Activated CD4-positive, alpha-beta memory T cell treated with anti-CD3 and anti-CD28 coated beads, Interleukin-2, amount 10 ng/mL, durations not matched to agents 7 days and 5 days (primary cell): ENCODE results near the gene SPOPL. TPM values are rescaled to one million over a fixed set of nuclear protein-coding genes. Genes with fewer than 3 reads are reported as not detected.
"Not testable (repeated sequence)": the region's sequence is repeated elsewhere in the genome, so short reads cannot be mapped to it uniquely, and the experiment has no call there.

ENCODE experiments used
- CTCF ChIA-PET: fragments of 350-600 bp; sonication (Branson Sonifier 250); formaldehyde crosslinking; loops from one replicate; lab custom pipeline; 2021; ENCODE audit warnings: antibody characterized with exemption, inconsistent platforms; lab: Charles Lee
- POLR2A ChIA-PET: fragments of 350-600 bp; sonication (Branson Sonifier 250); formaldehyde crosslinking; loops from one replicate; lab custom pipeline; 2021; ENCODE audit warnings: antibody characterized with exemption; lab: Charles Lee
- DNase-seq: peaks from one replicate; pipeline ENCODE4 v3.0.0-alpha.2; 2020
- H3K27ac Mint-ChIP-seq: one replicate; pipeline ENCODE4 v1.8.0; 2021; ENCODE audit warnings: mild to moderate bottlenecking, mixed read lengths
- H3K27me3 Mint-ChIP-seq: one replicate; pipeline ENCODE4 v1.8.0; 2021; ENCODE audit warnings: mixed read lengths
- H3K36me3 Mint-ChIP-seq: one replicate; pipeline ENCODE4 v1.8.0; 2021; ENCODE audit warnings: low read depth, mixed read lengths
- H3K4me1 Mint-ChIP-seq: one replicate; pipeline ENCODE4 v1.8.0; 2021; ENCODE audit warnings: mixed read lengths
- H3K4me3 Mint-ChIP-seq: one replicate; pipeline ENCODE4 v1.8.0; 2021; ENCODE audit warnings: mild to moderate bottlenecking, mixed read lengths
- H3K9me3 Mint-ChIP-seq: one replicate; pipeline ENCODE4 v1.8.0; 2021; ENCODE audit warnings: mixed read lengths
- total RNA-seq, 2 experiments: library from RNA; stranded (reverse); gene quantifications; one replicate each; pipeline ENCODE4 v1.2.3, GENCODE V29; 2021

Gene SPOPL
- total RNA-seq, 2 experiments from 2014 or later, result 16.0 to 16.1 TPM

DNA sequence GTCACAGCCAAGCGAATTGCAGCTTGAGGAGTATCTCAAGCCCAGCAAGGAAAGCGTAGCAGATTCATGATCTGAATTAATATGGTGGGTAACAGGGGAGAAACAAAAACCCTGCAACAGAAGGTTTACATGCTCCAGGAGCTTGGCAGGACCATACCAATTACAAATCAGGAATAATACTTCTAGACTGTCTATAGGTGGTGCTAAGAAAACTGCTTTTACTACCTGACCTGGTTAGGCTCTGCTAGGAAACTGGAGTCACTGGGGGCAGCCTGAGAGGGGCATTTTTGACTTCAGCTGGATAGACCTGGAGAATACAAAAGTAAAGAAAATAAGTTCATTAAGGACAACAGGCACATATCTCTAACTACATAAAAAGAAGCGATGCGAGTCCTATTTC is 24.6 kb upstream of the SPOPL start:
- Mint-ChIP-seq H3K27ac (no peak overlapping the region), H3K9me3 (no peaks in the 10 kb centered on the region), H3K27me3 (no peaks in the 10 kb centered on the region), H3K4me3 (no peak overlapping the region), H3K4me1 (no peaks in the 10 kb centered on the region), H3K36me3 (no peaks in the 10 kb centered on the region)
- CTCF ChIA-PET, result interaction anchor here (0.7 kb wide), 1 partner anchor 310 kb away, joined by 4 read pairs; no protein-coding TSS in a partner anchor
- POLR2A ChIA-PET, result no interaction called here
- no peak for DNase-seq

GRCh38 chr2:138482796-138483195 is 18.8 kb upstream of the SPOPL start:
- DNase-seq, H3K9me3 Mint-ChIP-seq, CTCF ChIA-PET, H3K27me3 Mint-ChIP-seq, H3K27ac Mint-ChIP-seq, POLR2A ChIA-PET, H3K4me1 Mint-ChIP-seq, H3K36me3 Mint-ChIP-seq, H3K4me3 Mint-ChIP-seq: not testable (repeated sequence)

DNA sequence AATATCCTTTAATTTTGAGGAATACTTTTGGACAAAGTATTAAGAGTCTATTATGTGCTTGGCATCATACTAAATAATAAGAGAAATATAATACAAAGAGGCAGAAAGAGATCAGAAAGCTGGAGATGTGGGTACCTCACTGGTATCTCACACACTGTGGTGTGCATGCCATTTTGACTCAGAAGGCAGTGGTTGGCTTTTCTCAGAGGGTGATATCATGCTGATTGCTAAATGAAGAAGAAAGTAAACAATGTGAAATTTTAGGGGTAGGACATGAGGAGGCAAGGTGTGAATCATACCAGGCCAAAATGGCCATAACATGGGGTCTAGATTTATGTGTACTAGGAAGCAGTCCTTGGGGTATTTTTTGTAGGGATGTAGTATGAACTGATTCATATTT is 16.6 kb upstream of the SPOPL start:
- DNase-seq, result no peak
- H3K4me3 Mint-ChIP-seq, result no peak overlapping the region
- H3K9me3 Mint-ChIP-seq, result no peaks in the 10 kb centered on the region
- H3K27me3 Mint-ChIP-seq, result no peaks in the 10 kb centered on the region
- H3K36me3 Mint-ChIP-seq, result no peaks in the 10 kb centered on the region
- H3K27ac Mint-ChIP-seq, result no peak overlapping the region
- no peaks in the 10 kb centered on the region for H3K4me1 Mint-ChIP-seq
- CTCF ChIA-PET, result no interaction called here
- POLR2A ChIA-PET, result no interaction called here

GRCh38 chr2:138486363-138487198 is 15.0 kb upstream of the SPOPL start:
- CTCF ChIA-PET, result no interaction called here
- H3K9me3 Mint-ChIP-seq, result no peaks in the 10 kb centered on the region
- H3K4me3 Mint-ChIP-seq, result no peak overlapping the region
- H3K4me1 Mint-ChIP-seq, result no peaks in the 10 kb centered on the region
- no peak overlapping the region for H3K27ac Mint-ChIP-seq
- no peaks in the 10 kb centered on the region for H3K36me3 Mint-ChIP-seq
- POLR2A ChIA-PET, result no interaction called here
- no peak for DNase-seq
- H3K27me3 Mint-ChIP-seq, result no peaks in the 10 kb centered on the region

DNA sequence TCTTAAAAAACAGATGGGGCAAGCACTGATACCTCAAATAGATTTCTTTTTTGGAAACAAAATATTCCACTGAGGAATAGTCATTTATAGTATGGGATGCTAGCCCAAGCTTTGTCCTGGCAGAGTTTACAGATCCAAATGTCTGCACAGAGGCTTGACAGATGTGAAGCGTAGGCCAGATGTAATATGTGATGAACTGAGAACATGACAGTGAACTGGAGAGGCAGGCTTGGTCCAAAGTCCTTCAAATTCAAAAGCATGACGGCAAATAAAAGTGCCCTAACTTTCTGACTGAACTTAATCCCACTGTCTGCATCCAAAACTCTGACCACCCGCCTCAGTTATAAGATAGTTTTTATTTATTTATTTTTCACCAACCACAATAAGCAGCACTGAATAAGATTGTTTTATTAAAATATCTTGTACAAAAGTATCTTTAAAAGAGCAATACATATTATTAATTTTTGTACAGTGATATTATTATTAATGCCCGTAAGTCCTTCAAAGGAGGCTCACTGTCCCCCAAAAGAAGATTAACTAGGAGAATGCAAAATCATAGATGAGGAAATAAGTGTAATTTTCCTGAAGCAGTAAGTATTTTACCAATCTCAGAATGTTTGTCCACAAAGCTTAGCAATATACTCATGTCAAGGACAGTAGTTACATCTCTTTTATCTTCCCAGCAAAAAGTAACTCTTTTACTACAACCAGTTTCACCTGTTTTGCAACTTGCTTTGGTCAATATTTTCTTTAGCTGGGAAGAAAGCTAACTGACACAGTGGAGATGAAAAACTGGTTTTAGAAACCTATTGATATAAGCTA is 10.7 kb upstream of the SPOPL start:
- H3K36me3 Mint-ChIP-seq, result no peaks in the 10 kb centered on the region
- no peaks in the 10 kb centered on the region for H3K27me3 Mint-ChIP-seq
- CTCF ChIA-PET, result no interaction called here
- no peaks in the 10 kb centered on the region for H3K4me1 Mint-ChIP-seq
- no peaks in the 10 kb centered on the region for H3K9me3 Mint-ChIP-seq
- H3K4me3 Mint-ChIP-seq, result no peak overlapping the region
- POLR2A ChIA-PET, result no interaction called here
- DNase-seq, result no peak
- no peak overlapping the region for H3K27ac Mint-ChIP-seq

DNA sequence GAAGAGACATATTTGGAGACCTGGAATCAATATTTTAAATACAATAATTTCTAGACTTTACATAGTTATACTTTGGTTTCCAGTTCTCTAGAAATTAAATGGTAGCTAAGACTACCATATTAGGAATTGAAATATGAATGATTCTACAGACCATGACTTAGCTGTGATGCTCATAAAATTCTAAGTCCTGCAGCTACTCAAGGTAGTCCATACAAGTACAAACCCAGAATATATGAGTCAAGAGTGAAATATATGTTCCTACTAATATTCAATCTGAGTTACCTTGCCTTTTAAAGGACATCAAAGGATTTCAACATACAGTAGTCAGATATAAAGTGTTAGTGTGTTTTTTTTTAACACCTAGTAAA is 10.1 kb upstream of the SPOPL start:
- Mint-ChIP-seq H3K27me3 (no peaks in the 10 kb centered on the region), H3K4me1 (no peaks in the 10 kb centered on the region), H3K27ac (no peak overlapping the region), H3K36me3 (no peaks in the 10 kb centered on the region), H3K9me3 (no peaks in the 10 kb centered on the region), H3K4me3 (no peak overlapping the region)
- no peak for DNase-seq
- ChIA-PET POLR2A (no interaction called here), CTCF (no interaction called here)

GRCh38 chr2:138492160-138492559 is 9.4 kb upstream of the SPOPL start:
- DNase-seq, result no peak
- ChIA-PET CTCF (no interaction called here), POLR2A (no interaction called here)
- H3K36me3 Mint-ChIP-seq, result no peaks in the 10 kb centered on the region
- no peak overlapping the region for H3K27ac Mint-ChIP-seq
- H3K4me1 Mint-ChIP-seq, result no peaks in the 10 kb centered on the region
- H3K4me3 Mint-ChIP-seq, result no peak overlapping the region
- H3K9me3 Mint-ChIP-seq, result no peaks in the 10 kb centered on the region
- H3K27me3 Mint-ChIP-seq, result no peaks in the 10 kb centered on the region

- POLR2A ChIA-PET, result no interaction called here
- H3K4me1 Mint-ChIP-seq, result no peaks in the 10 kb centered on the region
- CTCF ChIA-PET, result no interaction called here
- DNase-seq, result no peak
- H3K36me3 Mint-ChIP-seq, result no peaks in the 10 kb centered on the region
- H3K9me3 Mint-ChIP-seq, result no peaks in the 10 kb centered on the region
- H3K4me3 Mint-ChIP-seq, result no peak overlapping the region
- no peak overlapping the region for H3K27ac Mint-ChIP-seq
- no peaks in the 10 kb centered on the region for H3K27me3 Mint-ChIP-seq
Measured at GRCh38 chr2:138493334-138493733, 8.2 kb upstream of the SPOPL start.

- Mint-ChIP-seq H3K27me3 (no peaks in the 10 kb centered on the region), H3K27ac (no peak overlapping the region), H3K36me3 (no peaks in the 10 kb centered on the region), H3K4me3 (no peak overlapping the region), H3K9me3 (no peaks in the 10 kb centered on the region), H3K4me1 (no peaks in the 10 kb centered on the region)
- POLR2A ChIA-PET, result no interaction called here
- CTCF ChIA-PET, result no interaction called here
- DNase-seq, result no peak
Measured at GRCh38 chr2:138494265-138494966, 7.2 kb upstream of the SPOPL start.

GRCh38 chr2:138495384-138495783 is 6.2 kb upstream of the SPOPL start:
- CTCF ChIA-PET, result no interaction called here

DNA sequence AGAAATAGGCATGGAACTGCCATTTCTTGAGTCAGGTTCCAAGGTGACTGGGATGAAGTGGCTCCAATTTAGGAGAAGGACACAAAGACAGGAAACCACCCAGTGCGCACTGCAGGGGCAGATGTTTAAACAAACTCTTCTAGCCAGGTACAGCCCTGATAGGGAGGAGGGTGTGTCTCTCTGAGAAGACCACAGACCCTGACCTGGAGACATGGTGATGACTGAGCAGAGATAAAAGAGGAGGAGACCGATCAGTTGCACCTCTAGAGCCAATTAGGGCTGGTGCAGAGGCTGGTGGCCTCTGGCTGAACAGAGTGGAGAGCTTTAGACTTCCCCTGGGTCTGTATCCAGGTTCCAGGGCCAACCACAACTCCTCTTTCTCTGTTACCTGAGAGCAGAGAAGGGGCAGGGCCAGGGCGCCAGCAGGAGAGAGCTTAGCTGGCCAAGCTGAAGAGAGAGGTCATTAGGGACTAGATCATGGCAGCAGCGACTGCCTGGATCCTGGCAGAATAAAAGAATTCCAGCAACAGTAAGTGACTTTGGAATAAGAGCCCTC is 5.4 kb upstream of the SPOPL start:
- Mint-ChIP-seq H3K27me3 (no peaks in the 10 kb centered on the region), H3K27ac (no peak overlapping the region), H3K36me3 (no peaks in the 10 kb centered on the region), H3K4me3 (no peak overlapping the region), H3K4me1 (peaks cover 5% of the 10 kb centered on the region), H3K9me3 (no peaks in the 10 kb centered on the region)
- ChIA-PET POLR2A (no interaction called here), CTCF (no interaction called here)
- no peak for DNase-seq

More at GRCh38 chr2:138495384-138495783, 6.2 kb upstream of the SPOPL start:
- Mint-ChIP-seq H3K36me3 (no peaks in the 10 kb centered on the region), H3K9me3 (no peaks in the 10 kb centered on the region), H3K27ac (no peak overlapping the region), H3K4me3 (no peak overlapping the region), H3K27me3 (no peaks in the 10 kb centered on the region), H3K4me1 (peaks cover 1% of the 10 kb centered on the region)
- POLR2A ChIA-PET, result no interaction called here
- no peak for DNase-seq

- peaks cover 7% of the 10 kb centered on the region for H3K4me1 Mint-ChIP-seq
- no peaks in the 10 kb centered on the region for H3K27me3 Mint-ChIP-seq
- peaks cover 1% of the 10 kb centered on the region for H3K36me3 Mint-ChIP-seq
- no peak overlapping the region for H3K4me3 Mint-ChIP-seq
- DNase-seq, result no peak
- ChIA-PET POLR2A (no interaction called here), CTCF (no interaction called here)
- no peaks in the 10 kb centered on the region for H3K9me3 Mint-ChIP-seq
- no peak overlapping the region for H3K27ac Mint-ChIP-seq
Measured at GRCh38 chr2:138497294-138497693, 4.3 kb upstream of the SPOPL start.

DNA sequence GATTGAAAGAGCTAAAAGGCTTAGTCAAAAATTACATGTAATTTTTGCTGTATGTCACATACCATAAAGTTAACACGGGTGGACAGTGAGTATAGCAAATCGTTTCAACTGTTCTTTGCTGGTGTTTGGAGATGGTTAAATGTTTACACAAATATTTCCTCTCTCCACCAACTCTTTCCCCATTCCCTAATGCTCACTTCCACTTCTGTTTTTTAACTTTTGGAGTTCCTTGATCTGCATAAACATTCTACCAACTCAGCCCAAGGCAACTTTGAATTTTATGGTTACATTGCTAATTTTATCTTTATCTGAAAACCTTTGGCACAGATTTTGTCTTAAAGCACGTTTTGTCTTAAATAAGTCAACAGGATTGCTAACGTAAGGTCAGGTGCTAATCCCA is 1.9 kb upstream of the SPOPL start:
- no peaks in the 10 kb centered on the region for H3K27me3 Mint-ChIP-seq
- POLR2A ChIA-PET, result no interaction called here

More for the DNA sequence above, 1.9 kb upstream of the SPOPL start:
- Mint-ChIP-seq H3K27ac (no peak overlapping the region), H3K36me3 (peaks cover 10% of the 10 kb centered on the region), H3K4me1 (peaks cover 26% of the 10 kb centered on the region), H3K4me3 (no peak overlapping the region), H3K9me3 (no peaks in the 10 kb centered on the region)
- CTCF ChIA-PET, result no interaction called here
- no peak for DNase-seq
